Measurements from ENCODE around the gene APBB1IP. TPM values are rescaled to one million over a fixed set of nuclear protein-coding genes. Genes with fewer than 3 reads are reported as not detected.

The APBB1IP gene
- total and polyA plus RNA-seq, 2 of the 8 experiments (the other 6 are each of a cell fraction or from before 2014, with no cell fraction given), result 0.05 TPM; not detected in 1

DNA sequence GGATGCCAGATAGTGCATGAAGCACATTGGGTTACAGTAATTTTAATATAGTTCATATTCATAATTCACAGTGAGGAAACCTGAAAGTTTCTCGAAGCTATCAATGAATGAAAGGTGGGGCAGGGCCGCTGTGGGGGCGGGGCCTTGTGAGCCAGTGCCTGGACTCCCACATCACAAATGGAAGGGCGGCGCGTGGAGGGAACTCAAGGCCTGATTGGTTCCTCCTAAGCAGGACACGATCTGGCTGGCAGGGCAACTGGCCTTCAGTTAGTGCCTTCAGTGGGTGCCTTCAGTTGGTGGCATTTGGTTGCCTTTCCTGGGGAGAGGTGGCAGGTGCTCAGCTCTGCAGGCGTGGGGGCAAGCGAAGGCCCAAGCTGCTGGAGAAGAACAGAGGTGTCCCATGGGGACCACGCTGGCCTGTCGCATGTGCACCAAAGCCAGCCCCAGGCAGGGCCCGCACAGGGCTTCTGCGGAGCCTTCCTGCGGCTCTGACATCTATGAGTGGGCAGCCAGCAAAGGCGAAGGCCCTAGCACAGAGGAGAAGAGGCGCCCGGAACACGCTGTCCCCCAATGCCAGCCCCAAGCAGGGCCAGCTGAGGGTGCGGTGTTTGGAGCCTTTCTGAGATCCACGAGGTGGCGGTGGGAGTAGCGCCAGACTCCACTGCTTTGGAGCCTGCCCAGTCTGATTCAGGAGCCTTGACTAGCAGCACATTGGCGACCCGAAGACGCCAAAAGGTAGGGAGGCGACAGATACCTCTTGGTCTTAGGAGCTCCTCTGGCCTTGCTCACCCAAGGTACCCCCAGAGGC is 141.3 kb downstream of the APBB1IP start (continued):
- TF ChIP-seq PHF8 (conservative IDR thresholded peaks at IDR 0.05; ENCODE audit: low read depth, low read length) (no peak), ZNF274 (IDR thresholded peaks at IDR 0.05; ENCODE audit: borderline replicate concordance, extremely low read depth, low read length) (no peak), KDM4A (IDR thresholded peaks at IDR 0.05; ENCODE audit: low read depth, low read length, severe bottlenecking) (no peak), SP1 (IDR thresholded peaks at IDR 0.05; ENCODE audit: low read depth, low read length) (no peak), FOSL1 (IDR thresholded peaks at IDR 0.05; ENCODE audit: insufficient read depth, low read depth, low read length) (no peak), CHD2 (IDR thresholded peaks at IDR 0.05; ENCODE audit: low read length) (no peak), TCF12 (IDR thresholded peaks at IDR 0.05; ENCODE audit: low read depth, low read length) (no peak)

Data from H1 (cell line).